ENCODE results near the gene CASP9.
"Not testable (repeated sequence)": the region's sequence is repeated elsewhere in the genome, so short reads cannot be mapped to it uniquely, and the experiment has no call there.

DNA sequence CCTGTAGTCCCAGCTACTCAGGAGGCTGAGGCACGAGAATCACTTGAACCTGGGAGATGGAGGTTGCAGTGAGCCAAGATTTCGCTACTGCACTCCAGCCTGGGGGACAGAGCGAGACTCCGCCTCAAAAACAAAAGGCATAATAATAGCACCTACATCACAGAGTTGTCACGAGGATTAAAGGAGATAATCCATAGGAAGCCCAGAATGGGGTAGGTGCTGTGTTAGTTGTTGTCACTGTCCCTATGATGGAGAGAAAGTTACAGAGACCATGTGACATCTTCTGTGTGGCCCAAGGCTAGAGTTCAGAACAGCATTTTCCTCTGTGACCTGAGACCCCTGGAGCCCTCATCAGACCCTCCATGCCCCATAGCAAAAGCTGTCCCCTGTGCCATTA, 60.1 kb downstream of the CASP9 start:
- not testable (repeated sequence) for TF ChIP-seq EZH2 (IDR thresholded peaks at IDR 0.05; ENCODE audit: low read length, missing control alignments)
- TF ChIP-seq, protein P1, sequence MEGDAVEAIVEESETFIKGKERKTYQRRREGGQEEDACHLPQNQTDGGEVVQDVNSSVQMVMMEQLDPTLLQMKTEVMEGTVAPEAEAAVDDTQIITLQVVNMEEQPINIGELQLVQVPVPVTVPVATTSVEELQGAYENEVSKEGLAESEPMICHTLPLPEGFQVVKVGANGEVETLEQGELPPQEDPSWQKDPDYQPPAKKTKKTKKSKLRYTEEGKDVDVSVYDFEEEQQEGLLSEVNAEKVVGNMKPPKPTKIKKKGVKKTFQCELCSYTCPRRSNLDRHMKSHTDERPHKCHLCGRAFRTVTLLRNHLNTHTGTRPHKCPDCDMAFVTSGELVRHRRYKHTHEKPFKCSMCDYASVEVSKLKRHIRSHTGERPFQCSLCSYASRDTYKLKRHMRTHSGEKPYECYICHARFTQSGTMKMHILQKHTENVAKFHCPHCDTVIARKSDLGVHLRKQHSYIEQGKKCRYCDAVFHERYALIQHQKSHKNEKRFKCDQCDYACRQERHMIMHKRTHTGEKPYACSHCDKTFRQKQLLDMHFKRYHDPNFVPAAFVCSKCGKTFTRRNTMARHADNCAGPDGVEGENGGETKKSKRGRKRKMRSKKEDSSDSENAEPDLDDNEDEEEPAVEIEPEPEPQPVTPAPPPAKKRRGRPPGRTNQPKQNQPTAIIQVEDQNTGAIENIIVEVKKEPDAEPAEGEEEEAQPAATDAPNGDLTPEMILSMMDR (conservative IDR thresholded peaks at IDR 0.05 in 1 of 2, IDR thresholded peaks at IDR 0.05 in 1 of 2; ENCODE audit: low read depth in 1 of 2, low read length in 2 of 2) = not testable (repeated sequence)
